Measurements from ENCODE around the gene ELMO1.

- TF ChIP-seq CTCF (IDR thresholded peaks at IDR 0.05) = no peak
- no peak for TF ChIP-seq EP300 (IDR thresholded peaks at IDR 0.05; ENCODE audit: low read depth)
- no peak for TF ChIP-seq POLR2AphosphoS5 (IDR thresholded peaks at IDR 0.05)
Observed at GRCh38 chr7:37015353-37016034, 433.2 kb downstream of the ELMO1 start.

Measured in transverse colon (tissue), 4 donors.